H1 (cell line): ENCODE results near the gene FKBP8. TPM values are rescaled to one million over a fixed set of nuclear protein-coding genes. Genes with fewer than 3 reads are reported as not detected.

Source experiments
- CTCF ChIA-PET: fragments of 300-600 bp; sonication (Branson Sonifier 250); formaldehyde crosslinking; loops from one replicate; lab custom pipeline; 2021; ENCODE audit not compliant: partially characterized antibody; lab: Charles Lee
- POLR2A ChIA-PET: fragments of 300-600 bp; sonication (Branson Sonifier 250); formaldehyde crosslinking; loops from one replicate; lab custom pipeline; 2021; ENCODE audit warnings: inconsistent platforms; ENCODE audit not compliant: partially characterized antibody; lab: Charles Lee
- DNase-seq, 2 experiments: peaks; one replicate each; pipeline versions ENCODE4 v3.0.0 to v3.0.0-alpha.2; 2010 to 2022; ENCODE audit warnings: low spot score in 2 of 2, low read depth in 1 of 2, mixed read lengths in 1 of 2
- FAIRE-seq: peaks from 2 replicates; lab custom pipeline; 2011; peaks lifted over from hg19 to GRCh38; lab: Jason Lieb, UNC
- H2AFZ ChIP-seq: 2 replicates; pipeline ENCODE4 v1.8.1; 2012; ENCODE audit warnings: low read length, inconsistent platforms
- H2AK5ac ChIP-seq: 2 replicates; pipeline ENCODE4 v1.6.1; 2013; ENCODE audit warnings: low read depth, low read length
- H2BK120ac ChIP-seq: replicated peaks from 2 replicates; pipeline ENCODE3; 2013; ENCODE audit warnings: low read depth, low read length, inconsistent platforms
- H2BK12ac ChIP-seq: 2 replicates; pipeline ENCODE4 v1.6.1; 2013; ENCODE audit warnings: low read depth, low read length
- H2BK15ac ChIP-seq: 2 replicates; pipeline ENCODE4 v1.6.1; 2013; ENCODE audit warnings: low read length
- H2BK20ac ChIP-seq: 2 replicates; pipeline ENCODE4 v1.6.1; 2013; ENCODE audit warnings: low read length
- H2BK5ac ChIP-seq: 2 replicates; pipeline ENCODE4 v1.6.1; 2013; ENCODE audit warnings: low read depth, low read length
- H3K14ac ChIP-seq: 2 replicates; pipeline ENCODE4 v1.6.1; 2013; ENCODE audit warnings: inconsistent platforms; ENCODE audit not compliant: insufficient read length
- H3K18ac ChIP-seq: 2 replicates; pipeline ENCODE4 v1.6.1; 2013; ENCODE audit warnings: low read length; ENCODE audit errors: extremely low read depth
- H3K23ac ChIP-seq: 2 replicates; pipeline ENCODE4 v1.6.1; 2013; ENCODE audit warnings: inconsistent platforms; ENCODE audit not compliant: insufficient read length
- H3K23me2 ChIP-seq: 2 replicates; pipeline ENCODE4 v1.6.1; 2013; ENCODE audit warnings: low read depth, low read length
- H3K27ac ChIP-seq: 2 replicates; pipeline ENCODE4 v1.6.1; 2011; ENCODE audit warnings: low read depth, low read length, inconsistent platforms
- H3K27me3 ChIP-seq, 4 experiments: replicated peaks in 1 of 4; 1 replicate in 1 of 4; 2 replicates in 3 of 4; pipeline versions ENCODE4 v1.6.1 to v1.8.1; 2011 to 2013; ENCODE audit warnings: low read length in 3 of 4, mild to moderate bottlenecking in 3 of 4, inconsistent platforms in 2 of 4, mixed read lengths in 2 of 4, moderate library complexity in 1 of 4; ENCODE audit not compliant: control insufficient read depth in 3 of 4, insufficient read depth in 3 of 4; ENCODE audit errors: extremely low read depth in 1 of 4
- H3K36me3 ChIP-seq, 4 experiments: 2 replicates each; pipeline versions ENCODE4 v1.6.1 to v1.8.1; 2011 to 2013; ENCODE audit warnings: mild to moderate bottlenecking in 4 of 4, low read length in 3 of 4, moderate library complexity in 2 of 4, control low read depth in 1 of 4, inconsistent platforms in 1 of 4; ENCODE audit not compliant: insufficient read depth in 4 of 4, control insufficient read depth in 2 of 4
- H3K4ac ChIP-seq: replicated peaks from 2 replicates; pipeline ENCODE3; 2013; ENCODE audit warnings: low read length, low read depth, mixed read lengths, inconsistent platforms; ENCODE audit not compliant: insufficient read length
- H3K4me1 ChIP-seq, 4 experiments: replicated peaks in 1 of 4; 1 replicate in 1 of 4; 2 replicates in 3 of 4; pipeline versions ENCODE4 v1.6.1 to v1.8.1; 2011 to 2013; ENCODE audit warnings: low read length in 3 of 4, inconsistent platforms in 2 of 4, mixed read lengths in 1 of 4; ENCODE audit not compliant: insufficient read depth in 4 of 4, control insufficient read depth in 3 of 4
- H3K4me2 ChIP-seq, 2 experiments: 2 replicates each; pipeline versions ENCODE4 v1.6.1 to v1.8.1; 2011 to 2013; ENCODE audit warnings: low read depth in 2 of 2, low read length in 2 of 2, control low read depth in 1 of 2, inconsistent platforms in 1 of 2, mild to moderate bottlenecking in 1 of 2; ENCODE audit not compliant: insufficient read depth in 1 of 2
- H3K4me3 ChIP-seq, 4 experiments: fragments of 200-600, 300-600 bp in 1 of 4; sonication (generic), shearing (Covaris generic), sonication (Bioruptor Twin) in 1 of 4; 2 replicates each; pipeline versions ENCODE4 v1.5.1 to v1.8.1; 2011 to 2016; ENCODE audit warnings: low read length in 4 of 4, low read depth in 3 of 4, control low read depth in 2 of 4, inconsistent platforms in 2 of 4, mild to moderate bottlenecking in 2 of 4, mixed read lengths in 1 of 4, moderate library complexity in 1 of 4; ENCODE audit not compliant: insufficient read depth in 2 of 4; ENCODE audit errors: extremely low read depth in 1 of 4
- H3K56ac ChIP-seq: replicated peaks from 2 replicates; pipeline ENCODE3; 2013; ENCODE audit warnings: low read depth, mild to moderate bottlenecking, mixed read lengths, low read length, inconsistent platforms; ENCODE audit not compliant: insufficient read length
- H3K79me1 ChIP-seq: 2 replicates; pipeline ENCODE4 v1.6.1; 2013; ENCODE audit warnings: low read depth, low read length, control low read depth
- H3K79me2 ChIP-seq, 2 experiments: 2 replicates each; pipeline versions ENCODE4 v1.6.1 to v1.8.1; 2012 to 2013; ENCODE audit warnings: low read length in 2 of 2, mild to moderate bottlenecking in 2 of 2, inconsistent platforms in 1 of 2; ENCODE audit not compliant: insufficient read depth in 2 of 2, control insufficient read depth in 1 of 2
- H3K9ac ChIP-seq, 4 experiments: replicated peaks in 1 of 4; 1 replicate in 1 of 4; 2 replicates in 3 of 4; pipeline versions ENCODE4 v1.6.1 to v1.8.1; 2011 to 2013; ENCODE audit warnings: low read depth in 3 of 4, low read length in 3 of 4, control low read depth in 2 of 4, mild to moderate bottlenecking in 2 of 4, moderate library complexity in 2 of 4, inconsistent platforms in 1 of 4; ENCODE audit errors: extremely low read depth in 1 of 4
- H3K9me3 ChIP-seq, 2 experiments: 2 replicates each; pipeline versions ENCODE4 v1.6.1 to v1.8.1; 2012 to 2013; ENCODE audit warnings: mild to moderate bottlenecking in 2 of 2, moderate library complexity in 2 of 2, control low read depth in 1 of 2, inconsistent platforms in 1 of 2, low read depth in 1 of 2, low read length in 1 of 2, mixed read lengths in 1 of 2; ENCODE audit not compliant: insufficient read depth in 2 of 2
- H4K20me1 ChIP-seq, 2 experiments: replicated peaks in 1 of 2; 2 replicates each; pipeline versions ENCODE3 to v1.8.1; 2011 to 2013; ENCODE audit warnings: inconsistent platforms in 2 of 2, low read length in 2 of 2, mild to moderate bottlenecking in 1 of 2; ENCODE audit not compliant: insufficient read depth in 2 of 2, control insufficient read depth in 1 of 2
- H4K5ac ChIP-seq: 2 replicates; pipeline ENCODE4 v1.6.1; 2013; ENCODE audit warnings: low read length, low read depth, mixed read lengths, inconsistent platforms; ENCODE audit not compliant: insufficient read length
- H4K8ac ChIP-seq: 2 replicates; pipeline ENCODE4 v1.8.0; 2013; ENCODE audit warnings: mild to moderate bottlenecking, moderate library complexity, low read length, inconsistent platforms; ENCODE audit not compliant: insufficient read depth; ENCODE audit errors: extremely low read depth
- H4K91ac ChIP-seq: replicated peaks from 2 replicates; pipeline ENCODE3; 2013; ENCODE audit warnings: low read length, mixed read lengths, inconsistent platforms; ENCODE audit not compliant: insufficient read length
- ATF3 ChIP-seq: IDR thresholded peaks from 2 replicates; pipeline ENCODE4 v1.6.1; 2011; ENCODE audit warnings: low read depth, mild to moderate bottlenecking, low read length; ENCODE audit not compliant: insufficient read depth
- BCL11A ChIP-seq, 2 experiments: IDR thresholded peaks; one replicate each; pipeline ENCODE4 v1.6.1; 2011; ENCODE audit warnings: low read depth in 2 of 2, low read length in 2 of 2, mild to moderate bottlenecking in 2 of 2
- BRCA1 ChIP-seq: IDR thresholded peaks from 2 replicates; pipeline ENCODE4 v1.6.1; 2012; ENCODE audit warnings: low read depth, low read length, improper control_type of control experiment
- CBX8 ChIP-seq: fragments of 300-800, 300-1000 bp; sonication (generic); IDR thresholded peaks from 2 replicates; pipeline ENCODE4 v1.7.1; 2016; ENCODE audit warnings: low read depth, low read length, borderline replicate concordance
- EZH2 ChIP-seq: fragments of 200-600 bp; sonication (generic); IDR thresholded peaks from 2 replicates; pipeline ENCODE4 v1.7.1; 2012; ENCODE audit warnings: low read depth, mild to moderate bottlenecking, moderate library complexity, low read length, inconsistent platforms; ENCODE audit not compliant: severe bottlenecking
- JUND ChIP-seq: IDR thresholded peaks from 2 replicates; pipeline ENCODE4 v1.6.1; 2011; ENCODE audit warnings: mild to moderate bottlenecking, improper control_type of control experiment, low read length
- MAX ChIP-seq: IDR thresholded peaks from 2 replicates; pipeline ENCODE4 v1.6.1; 2012; ENCODE audit warnings: inconsistent platforms
- NRF1 ChIP-seq: IDR thresholded peaks from 2 replicates; pipeline ENCODE4 v1.6.1; 2011; ENCODE audit warnings: mild to moderate bottlenecking, low read depth, low read length, improper control_type of control experiment
- SIN3A ChIP-seq, 2 experiments: IDR thresholded peaks in 1 of 2; conservative IDR thresholded peaks in 1 of 2; 2 replicates each; pipeline ENCODE4 v1.6.1; 2011 to 2012; ENCODE audit warnings: low read length in 2 of 2, improper control_type of control experiment in 1 of 2, low read depth in 1 of 2, mild to moderate bottlenecking in 1 of 2
- SP1 ChIP-seq: IDR thresholded peaks from 2 replicates; pipeline ENCODE4 v1.6.1; 2011; ENCODE audit warnings: low read depth, low read length
- SRF ChIP-seq: IDR thresholded peaks from 2 replicates; pipeline ENCODE4 v1.6.1; 2011; ENCODE audit warnings: mild to moderate bottlenecking, low read depth, low read length, moderate library complexity
- TCF12 ChIP-seq: IDR thresholded peaks from 2 replicates; pipeline ENCODE4 v1.6.1; 2011; ENCODE audit warnings: low read depth, mild to moderate bottlenecking, low read length
- WGBS, 2 experiments: shearing (Covaris generic) in 1 of 2; methylation state at CpG; one replicate each; pipeline versions ENCODE4 v1.1.6 to v1.1.7; 2013 to 2015; ENCODE audit warnings: low lambda C conversion rate in 2 of 2, mixed read lengths in 2 of 2, inconsistent platforms in 1 of 2, low coverage in 1 of 2, missing lambda C conversion rate in 1 of 2; ENCODE audit not compliant: insufficient replicate concordance in 2 of 2, insufficient coverage in 1 of 2, insufficient read length in 1 of 2; ENCODE audit errors: extremely low coverage in 1 of 2, missing lambda C conversion rate in 1 of 2; 5-methylcytosine and 5-hydroxymethylcytosine counted together
- polyA plus RNA-seq, 7 experiments: library from polyadenylated mRNA; depleted of rRNA in 3 of 7; stranded (reverse) in 5 of 7; unstranded in 2 of 7; fragments of >200 nt in 5 of 7; fragments of 200-250 nt in 2 of 7; gene quantifications; 1 replicate in 5 of 7; 2 replicates in 1 of 7; 4 replicates in 1 of 7; pipeline versions ENCODE4 v1.2.1 to v1.2.3, GENCODE V29; 2011 to 2013; ENCODE audit warnings: missing spikeins in 2 of 7, mixed read lengths in 2 of 7
- total RNA-seq: library from RNA; stranded (reverse); fragmentation: NEBNext Ultra II Directional; extraction: Animal tissue kit (Norgen Biotek cat#: 25700); gene quantifications from 2 replicates; pipeline ENCODE4 v1.2.1, GENCODE V29; 2021

The FKBP8 gene
- total and polyA plus RNA-seq, 2 of the 8 experiments (the other 6 are each of a cell fraction or from before 2014, with no cell fraction given), result 264 to 309 TPM

- Histone ChIP-seq H2AK5ac (no peak overlapping the region), H3K18ac (no peak overlapping the region), H3K4ac (no peak overlapping the region), H2BK20ac (no peak overlapping the region), H2BK5ac (no peak overlapping the region), H4K5ac (no peak overlapping the region), H3K9ac (no peak overlapping the region), H3K9me3 (no peaks in the 10 kb centered on the region), H3K56ac (no peak overlapping the region), H3K23me2 (peaks cover 17% of the 10 kb centered on the region), H3K4me1 (peaks cover 2 to 32% (median 23%) of the 10 kb centered on the region in 4 experiments), H4K20me1 (peaks cover 0 to 3% of the 10 kb centered on the region in 2 experiments), H2BK12ac (no peak overlapping the region), H3K27ac (no peak overlapping the region), H4K8ac (no peak overlapping the region; the same call in 1 of the 2 replicates), H2BK15ac (no peak overlapping the region), H2BK120ac (no peak overlapping the region), H3K79me1 (no peaks in the 10 kb centered on the region), H3K79me2 (no peaks in the 10 kb centered on the region), H2AFZ (no peak overlapping the region), H3K23ac (no peak overlapping the region), H3K14ac (no peak overlapping the region), H3K4me2 (no peak overlapping the region; a peak in 1 of 4 replicates), H3K4me3 (no peak overlapping the region), H4K91ac (no peak overlapping the region), H3K27me3 (peaks cover 0 to 5% (median 2%) of the 10 kb centered on the region in 4 experiments; a peak in 4 of 7 replicates), H3K36me3 (no peaks in the 10 kb centered on the region)
- ChIA-PET CTCF (interaction anchor here (0.8 to 12.5 kb wide), 14 partner anchors 12 to 256 kb away, joined by 3 to 139 read pairs (median 4); partner anchors contain the start of gene FKBP8), POLR2A (interaction anchor here (0.6 to 10.3 kb wide), 12 partner anchors 10 to 114 kb away, joined by 3 to 112 read pairs (median 6); partner anchors contain the start of genes ELL, TMEM59L and UBA52)
- DNase-seq, result no peak
- FAIRE-seq, result no peak
- 96% methylated on average over 21 of the region's 22 CpGs; no CpG with 5 or more reads in 1 of the 2 experiments for WGBS, 2 experiments
- TF ChIP-seq JUND (no peak), TCF12 (no peak), CBX8 (no peak), ATF3 (no peak), NRF1 (no peak), BRCA1 (no peak), MAX (no peak), SP1 (no peak), SIN3A (conservative IDR thresholded peaks at IDR 0.05 in 1 of 2, IDR thresholded peaks at IDR 0.05 in 1 of 2; ENCODE audit: low read depth in 1 of 2, low read length in 2 of 2) (no peak), BCL11A (IDR thresholded peaks at IDR 0.05; ENCODE audit: low read depth in 2 of 2, low read length in 2 of 2) (no peak), EZH2 (no peak), SRF (no peak)
Observed at GRCh38 chr19:18591735-18592385, 48.5 kb upstream of the FKBP8 start.
